ENCODE measurements around the gene PFDN2.

PFDN2 gene

GRCh38 chr1:161099090-161099802 is 18.6 kb downstream of the PFDN2 start:
- DNase-seq, result no peak

- DNase-seq, result no peak
Measured at GRCh38 chr1:161098210-161099068, 19.4 kb downstream of the PFDN2 start, which contains the start of gene KLHDC9. Gene KLHDC9 (plus strand): TSS chr1:161098361. CDS start chr1:161098536, 175 bp downstream.

- no peak for DNase-seq
Measured at GRCh38 chr1:161096530-161096929, 21.3 kb downstream of the PFDN2 start.

GRCh38 chr1:161096015-161096414 is 21.8 kb downstream of the PFDN2 start:
- no peak for DNase-seq

GRCh38 chr1:161095230-161095629 is 22.6 kb downstream of the PFDN2 start:
- DNase-seq, result no peak

GRCh38 chr1:161094481-161094880 is 23.4 kb downstream of the PFDN2 start:
- DNase-seq, result no peak

GRCh38 chr1:161092621-161093028 is 25.2 kb downstream of the PFDN2 start:
- no peak for DNase-seq

GRCh38 chr1:161091796-161092507 is 25.9 kb downstream of the PFDN2 start:
- DNase-seq, result no peak

GRCh38 chr1:161091093-161091492 is 26.7 kb downstream of the PFDN2 start:
- DNase-seq, result no peak

GRCh38 chr1:161090617-161091016 is 27.2 kb downstream of the PFDN2 start:
- DNase-seq, result no peak

GRCh38 chr1:161089938-161090337 is 27.9 kb downstream of the PFDN2 start:
- DNase-seq, result no peak

GRCh38 chr1:161089251-161089924 is 28.4 kb downstream of the PFDN2 start, which contains the start of gene NECTIN4:
Gene NECTIN4 (minus strand): TSS chr1:161089558. CDS start chr1:161089296, 262 bp downstream.
- no peak for DNase-seq

GRCh38 chr1:161088587-161089110 is 29.2 kb downstream of the PFDN2 start:
- no peak for DNase-seq

GRCh38 chr1:161086457-161086856 is 31.4 kb downstream of the PFDN2 start:
- no peak for DNase-seq

- DNase-seq, result no peak
Measured at GRCh38 chr1:161085165-161085564, 32.7 kb downstream of the PFDN2 start.

GRCh38 chr1:161084597-161084988 is 33.2 kb downstream of the PFDN2 start:
- no peak for DNase-seq

- DNase-seq, result no peak
Measured at GRCh38 chr1:161083748-161084596, 33.9 kb downstream of the PFDN2 start.

GRCh38 chr1:161082996-161083747 is 34.7 kb downstream of the PFDN2 start:
- DNase-seq, result no peak

- DNase-seq, result no peak
Measured at GRCh38 chr1:161082483-161082882, 35.4 kb downstream of the PFDN2 start.

- no peak for DNase-seq
Measured at GRCh38 chr1:161081519-161081918, 36.3 kb downstream of the PFDN2 start.
